Prostate gland (tissue), 2 donors: ENCODE data around the gene TMEM132D.

Source experiments
- POLR2A ChIP-seq: fragments of 450-650 bp; IDR thresholded peaks from one replicate; pipeline ENCODE4 v1.6.1; 2016; ENCODE audit warnings: antibody characterized with exemption, mild to moderate bottlenecking
- TF ChIP-seq, protein P1 (sequence below), 4 experiments: fragments of 200-600 bp in 2 of 4; fragments of 450-650 bp in 2 of 4; sonication (generic) in 2 of 4; IDR thresholded peaks; 1 replicate in 3 of 4; 2 replicates in 1 of 4; pipeline ENCODE4 v1.5.1; 2016 to 2019; ENCODE audit warnings: antibody characterized with exemption in 4 of 4, mild to moderate bottlenecking in 2 of 4, moderate library complexity in 2 of 4

- no peak for TF ChIP-seq POLR2A
- TF ChIP-seq, protein P1, sequence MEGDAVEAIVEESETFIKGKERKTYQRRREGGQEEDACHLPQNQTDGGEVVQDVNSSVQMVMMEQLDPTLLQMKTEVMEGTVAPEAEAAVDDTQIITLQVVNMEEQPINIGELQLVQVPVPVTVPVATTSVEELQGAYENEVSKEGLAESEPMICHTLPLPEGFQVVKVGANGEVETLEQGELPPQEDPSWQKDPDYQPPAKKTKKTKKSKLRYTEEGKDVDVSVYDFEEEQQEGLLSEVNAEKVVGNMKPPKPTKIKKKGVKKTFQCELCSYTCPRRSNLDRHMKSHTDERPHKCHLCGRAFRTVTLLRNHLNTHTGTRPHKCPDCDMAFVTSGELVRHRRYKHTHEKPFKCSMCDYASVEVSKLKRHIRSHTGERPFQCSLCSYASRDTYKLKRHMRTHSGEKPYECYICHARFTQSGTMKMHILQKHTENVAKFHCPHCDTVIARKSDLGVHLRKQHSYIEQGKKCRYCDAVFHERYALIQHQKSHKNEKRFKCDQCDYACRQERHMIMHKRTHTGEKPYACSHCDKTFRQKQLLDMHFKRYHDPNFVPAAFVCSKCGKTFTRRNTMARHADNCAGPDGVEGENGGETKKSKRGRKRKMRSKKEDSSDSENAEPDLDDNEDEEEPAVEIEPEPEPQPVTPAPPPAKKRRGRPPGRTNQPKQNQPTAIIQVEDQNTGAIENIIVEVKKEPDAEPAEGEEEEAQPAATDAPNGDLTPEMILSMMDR (IDR thresholded peaks at IDR 0.05) = no peak
Measured at GRCh38 chr12:129440278-129440677, 463.5 kb downstream of the TMEM132D start.
